G401.6 (cell line): Measurements from ENCODE around the gene ZCCHC7.
"Not testable (repeated sequence)": the region's sequence is repeated elsewhere in the genome, so short reads cannot be mapped to it uniquely, and the experiment has no call there.

ENCODE experiments used
- FAIRE-seq: peaks from 2 replicates; lab custom pipeline; 2012; peaks lifted over from hg19 to GRCh38; lab: Jason Lieb, UNC

ZCCHC7 gene

DNA sequence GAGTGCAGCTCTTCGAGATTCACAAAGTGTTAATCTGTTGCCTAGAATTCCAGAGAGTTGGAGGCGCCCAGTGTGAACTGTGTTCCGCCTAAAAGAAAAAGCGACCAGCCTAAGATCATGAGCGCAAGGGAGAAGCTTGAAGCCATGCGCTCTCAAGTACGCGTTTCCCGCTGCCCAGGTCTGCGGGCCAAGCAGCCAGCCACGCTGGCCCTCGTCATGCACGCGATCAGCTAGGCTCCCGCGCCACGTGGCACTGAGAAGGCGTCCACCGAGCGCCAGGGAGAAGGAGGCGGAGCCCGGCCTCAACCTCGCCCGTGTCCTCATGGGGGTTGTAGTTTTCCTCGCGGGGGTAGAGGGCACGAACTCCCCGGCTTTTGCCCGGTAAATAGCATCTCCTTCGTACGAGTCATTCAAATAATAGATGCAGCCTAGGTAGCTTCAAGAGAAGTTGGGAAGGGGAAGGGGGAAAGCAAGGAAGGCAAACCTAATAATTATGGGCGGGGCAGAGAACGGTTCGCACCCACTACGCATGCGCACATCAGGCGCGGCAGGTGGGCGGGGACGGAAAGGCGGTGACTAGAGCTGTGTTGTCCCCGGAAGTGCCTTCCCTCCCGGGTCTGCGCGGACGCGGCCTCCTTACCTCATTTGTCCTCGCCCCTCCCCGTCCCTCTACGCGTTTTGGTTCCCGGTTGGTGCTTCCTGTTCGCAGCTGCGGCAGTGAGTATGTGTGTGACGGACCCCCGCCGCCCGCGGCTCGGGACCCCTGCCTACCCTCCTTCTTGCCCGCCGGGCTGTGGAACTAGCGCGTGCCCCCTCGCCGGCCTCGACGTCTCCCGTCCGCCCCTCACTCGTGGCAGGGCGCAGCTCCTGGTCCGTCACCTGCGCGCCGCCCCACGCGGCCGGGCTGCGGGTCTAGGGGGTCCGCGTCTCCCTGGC, at the start of gene ZCCHC7:
ZCCHC7 (plus strand) TSS at position 668 of the 936 bp plus-strand sequence.
- peak; percentile 96 for FAIRE-seq

DNA sequence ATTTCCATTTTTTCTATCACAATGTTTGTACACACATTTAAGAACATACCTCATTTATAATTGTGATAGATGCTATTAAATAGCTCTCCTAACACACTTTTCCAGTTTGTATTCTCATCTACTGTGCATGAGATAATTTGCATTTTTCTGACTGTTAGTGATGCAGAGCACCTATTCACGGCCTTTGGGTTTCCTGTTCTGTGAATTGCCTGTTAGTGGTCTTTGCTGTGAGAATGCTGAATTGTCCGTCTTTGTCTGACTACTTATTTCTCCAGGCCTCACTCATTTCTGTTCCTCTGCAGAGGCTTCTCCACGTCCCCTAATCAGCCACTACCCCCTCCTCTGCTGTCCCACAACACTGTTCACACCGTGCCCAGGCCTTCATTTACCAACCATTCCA, 45.6 kb upstream of the ZCCHC7 start:
- FAIRE-seq = not testable (repeated sequence)

DNA sequence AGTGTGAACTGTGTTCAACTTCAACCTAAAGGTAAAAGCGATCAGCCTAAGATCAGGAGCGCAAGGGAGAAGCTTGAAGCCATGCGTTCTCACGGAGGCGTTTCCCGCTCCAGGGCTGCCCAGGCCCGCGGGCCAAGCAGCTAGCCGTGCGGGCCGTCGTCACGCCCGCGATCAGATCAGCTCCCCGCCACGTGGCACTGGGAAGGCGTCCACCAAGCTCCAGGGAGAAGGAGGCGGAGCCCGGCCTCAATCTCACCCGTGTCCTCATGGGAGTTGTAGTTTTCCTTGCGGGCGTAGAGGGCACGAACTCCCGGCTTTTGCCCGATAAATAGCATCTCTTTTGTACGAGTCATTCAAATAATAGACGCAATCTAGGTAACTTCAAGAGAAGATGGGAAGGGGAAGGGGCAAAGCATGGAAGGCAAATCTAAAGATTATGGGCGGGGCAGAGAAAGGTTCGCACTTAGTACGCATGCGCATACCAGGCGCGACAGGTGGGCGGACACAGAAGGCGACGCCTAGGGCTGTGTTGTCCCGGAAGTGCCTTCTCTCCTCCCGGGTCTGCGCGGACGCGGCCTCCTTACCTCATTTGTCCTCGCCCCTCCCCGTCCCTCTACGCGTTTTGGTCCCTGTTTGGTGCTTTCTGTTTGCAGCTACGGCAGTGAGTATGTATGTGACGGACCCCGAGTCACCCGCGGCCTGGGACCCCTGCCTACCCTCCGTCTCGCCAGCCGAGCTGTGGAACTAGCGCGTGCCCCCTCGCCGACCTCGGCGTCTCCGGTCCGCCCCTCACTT, 40.8 kb upstream of the ZCCHC7 start:
- FAIRE-seq = peak; percentile 88

DNA sequence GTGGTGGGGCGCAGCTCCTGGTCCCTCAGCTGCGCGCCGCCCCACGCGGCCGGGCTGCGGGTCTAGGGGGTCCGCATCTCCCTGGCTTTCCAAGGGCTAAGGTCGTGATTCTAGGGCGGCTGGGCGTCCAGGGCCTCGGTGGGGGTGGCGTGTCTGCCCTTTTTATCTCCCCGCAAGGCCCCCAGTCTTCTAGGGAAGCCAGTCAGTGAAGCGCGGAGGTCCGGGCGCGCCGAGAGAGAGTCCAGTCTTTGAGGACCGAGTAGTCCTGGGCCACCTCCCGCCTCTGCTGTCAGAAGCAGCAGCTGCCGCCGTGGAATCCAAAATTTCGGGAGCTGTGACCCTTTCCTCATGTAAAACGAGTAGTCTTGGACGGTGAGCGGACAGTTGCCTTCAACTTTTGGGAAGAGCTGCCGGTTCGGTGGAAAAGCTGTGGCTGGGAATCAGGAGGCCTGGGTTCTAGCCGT, 40.2 kb upstream of the ZCCHC7 start:
- not testable (repeated sequence) for FAIRE-seq

- not testable (repeated sequence) for FAIRE-seq
These were observed 38.9 kb upstream of the ZCCHC7 start for GRCh38 chr9:37081507-37081906.

GRCh38 chr9:37082214-37082765, 38.1 kb upstream of the ZCCHC7 start:
- FAIRE-seq = no peak

DNA sequence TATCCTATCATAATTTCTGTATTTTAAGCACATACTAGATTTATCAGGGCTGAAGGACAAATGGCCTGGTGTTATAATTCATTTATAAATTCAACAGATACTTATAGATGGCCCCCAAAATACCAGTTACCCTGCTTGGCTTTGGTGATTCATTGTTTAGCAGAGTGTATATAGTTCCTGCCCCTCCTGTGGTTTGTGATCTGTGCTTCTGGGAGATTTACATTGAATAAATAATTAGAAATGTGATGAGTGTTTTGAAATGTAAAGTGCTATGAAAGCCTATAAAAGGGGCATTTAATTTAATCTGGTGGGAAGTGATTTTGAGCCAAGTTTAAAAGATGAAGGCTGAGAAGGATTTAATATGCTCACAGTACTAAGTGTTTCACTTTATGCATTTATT, 36.7 kb upstream of the ZCCHC7 start:
- FAIRE-seq = no peak

GRCh38 chr9:37085233-37085632, 35.1 kb upstream of the ZCCHC7 start:
- no peak for FAIRE-seq

GRCh38 chr9:37092714-37093295, 27.6 kb upstream of the ZCCHC7 start:
- FAIRE-seq = not testable (repeated sequence)

- FAIRE-seq = no peak
These were observed 25.6 kb upstream of the ZCCHC7 start for GRCh38 chr9:37094751-37095150.

DNA sequence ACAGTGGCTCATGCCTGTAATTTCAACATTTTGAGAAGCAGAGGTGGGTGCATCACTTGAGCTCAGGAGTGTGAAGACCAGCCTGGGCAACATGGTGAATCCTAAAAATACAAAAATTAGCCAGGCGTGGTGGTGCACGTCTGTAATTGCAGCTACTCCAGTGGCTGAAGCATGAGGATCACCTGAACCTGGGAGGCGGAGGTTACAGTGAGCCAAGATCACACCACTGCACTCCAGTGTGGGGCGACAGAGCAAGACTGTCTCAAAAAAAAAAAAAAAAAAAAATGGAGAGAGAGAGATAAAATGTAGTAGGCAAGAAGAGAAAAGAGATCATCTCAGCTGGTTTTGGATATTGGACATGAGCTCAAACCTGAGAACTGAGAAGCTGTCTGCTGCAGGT, 23.7 kb upstream of the ZCCHC7 start:
- FAIRE-seq = no peak

DNA sequence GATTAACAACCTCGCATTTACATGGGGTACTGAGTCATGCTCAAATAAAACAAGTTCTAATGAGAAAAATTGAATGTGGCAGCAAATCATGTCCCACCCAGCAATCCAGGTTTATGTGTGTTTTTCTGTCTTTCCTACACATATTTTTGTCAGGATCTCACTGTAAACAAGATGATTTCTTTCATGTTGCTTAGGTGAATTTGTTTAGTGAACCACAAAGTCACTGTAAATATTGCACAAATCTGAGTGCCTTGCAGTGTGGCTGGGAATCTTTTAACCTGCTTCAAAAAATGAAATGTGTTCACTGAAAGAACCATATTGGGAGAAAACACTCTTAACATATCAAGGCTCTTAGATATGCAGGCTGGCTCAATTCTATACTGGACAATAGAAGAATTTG, 23.1 kb upstream of the ZCCHC7 start:
- FAIRE-seq = no peak

DNA sequence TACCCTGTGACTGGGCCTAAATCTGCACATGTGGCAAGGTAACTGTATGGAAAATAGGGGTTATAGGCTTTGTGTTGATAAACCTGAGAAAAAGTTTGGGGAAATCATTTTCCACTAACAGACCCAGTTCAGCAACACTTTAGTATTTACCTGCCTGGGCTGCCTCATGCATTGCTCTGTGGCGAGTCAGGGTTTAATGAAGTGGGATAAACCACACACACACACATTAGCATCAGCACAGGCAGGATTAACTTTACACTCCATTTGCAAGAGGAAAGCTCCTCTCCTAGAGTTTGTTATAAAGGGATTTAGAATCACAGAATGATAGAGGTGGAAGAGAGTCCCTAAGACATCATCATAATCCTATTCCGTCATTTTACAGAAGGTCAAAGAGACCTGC, 20.0 kb upstream of the ZCCHC7 start:
- FAIRE-seq = no peak

DNA sequence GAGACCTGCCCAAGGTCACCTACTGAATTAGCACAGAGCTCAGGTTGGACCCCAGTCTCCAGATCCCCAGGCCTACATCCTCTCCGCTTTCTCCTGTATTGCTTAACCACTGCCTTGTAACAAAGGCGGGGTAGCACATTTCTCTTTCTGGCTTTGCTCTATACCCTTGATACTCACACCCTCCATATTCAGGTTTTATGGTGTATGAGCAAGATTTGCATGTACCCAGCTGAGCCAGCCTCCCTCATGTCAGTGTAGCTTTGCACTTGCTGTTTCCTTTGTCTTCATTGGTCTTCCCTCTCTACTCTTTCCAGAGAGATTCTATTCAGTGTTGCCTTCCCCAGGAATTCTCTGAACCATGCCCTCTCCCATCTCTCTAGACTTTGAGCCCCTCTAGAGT, 19.6 kb upstream of the ZCCHC7 start:
- FAIRE-seq = no peak

DNA sequence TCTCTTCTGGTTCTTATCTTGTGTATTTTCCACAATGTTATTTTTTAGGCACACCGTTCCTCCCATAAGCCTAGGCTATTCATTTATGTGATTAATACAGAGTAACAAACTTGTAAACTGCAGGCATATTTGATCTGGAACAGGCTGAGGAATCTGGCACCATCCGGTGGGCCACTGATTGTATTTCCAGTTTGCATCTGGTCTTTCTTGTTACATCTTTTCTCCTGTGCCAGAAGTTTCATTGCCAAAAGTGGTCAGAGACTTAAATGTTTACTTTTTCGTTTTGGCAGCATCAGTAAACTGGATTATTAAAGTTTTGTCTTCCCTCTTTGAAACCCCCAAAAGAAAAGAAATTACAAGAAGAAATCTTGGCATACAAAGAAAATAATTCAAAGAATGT, 17.9 kb upstream of the ZCCHC7 start:
- FAIRE-seq = no peak

- no peak for FAIRE-seq
These were observed 16.0 kb upstream of the ZCCHC7 start for GRCh38 chr9:37104183-37104889.

DNA sequence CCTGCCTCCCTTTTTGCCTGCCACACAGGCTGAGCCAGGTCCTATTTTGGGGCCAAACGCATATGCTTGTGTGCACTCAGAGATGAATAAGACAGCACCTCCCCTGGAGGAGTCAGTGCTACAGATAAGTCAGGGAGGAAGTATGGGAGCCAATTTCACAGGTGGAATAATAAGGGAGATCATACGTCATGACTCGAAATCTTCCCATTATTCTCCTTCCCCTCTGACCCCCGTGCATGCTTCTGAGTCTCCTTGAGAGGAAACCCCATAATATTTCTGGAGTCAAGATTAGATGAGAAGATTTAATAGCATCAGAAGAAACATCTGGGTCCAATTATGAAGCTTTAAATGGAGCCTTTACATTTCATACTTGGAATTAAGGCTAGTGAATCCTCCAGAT, 15.1 kb upstream of the ZCCHC7 start:
- FAIRE-seq = no peak

DNA sequence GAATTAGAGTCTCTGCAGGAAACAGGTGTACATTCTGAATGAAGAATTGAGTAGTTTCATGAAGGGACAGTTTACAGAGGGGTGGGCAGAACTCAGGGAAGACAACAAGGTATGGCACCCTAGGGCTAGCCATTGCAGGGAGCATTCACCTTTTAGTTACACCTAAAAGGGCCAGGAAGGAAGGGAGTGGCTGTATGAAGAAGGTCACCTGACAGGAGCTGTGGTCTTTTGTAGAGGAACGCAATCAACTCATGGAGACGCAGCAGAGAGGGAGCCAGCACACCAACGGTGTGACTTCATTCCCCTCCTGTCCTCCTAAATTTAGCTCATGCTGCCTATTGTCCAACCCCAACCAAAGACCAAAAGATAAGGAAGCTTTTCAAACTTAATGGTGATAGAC, 12.7 kb upstream of the ZCCHC7 start:
- FAIRE-seq = no peak

DNA sequence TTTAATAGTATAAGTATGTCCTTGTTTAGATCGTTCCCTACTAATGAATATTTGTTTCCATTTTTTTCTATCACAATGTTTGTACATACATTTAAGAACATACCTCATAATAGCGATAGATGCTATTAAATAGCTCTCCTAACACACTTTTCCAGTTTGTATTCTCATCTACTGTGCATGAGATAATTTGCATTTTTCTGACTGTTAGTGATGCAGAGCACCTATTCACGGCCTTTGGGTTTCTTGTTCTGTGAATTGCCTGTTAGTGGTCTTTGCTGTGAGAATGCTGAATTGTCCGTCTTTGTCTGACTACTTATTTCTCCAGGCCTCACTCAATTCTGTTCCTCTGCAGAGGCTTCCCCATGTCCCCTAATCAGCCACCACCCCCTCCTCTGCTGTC, 5.9 kb upstream of the ZCCHC7 start:
- not testable (repeated sequence) for FAIRE-seq

GRCh38 chr9:37117956-37118355, 2.4 kb upstream of the ZCCHC7 start:
- no peak for FAIRE-seq

DNA sequence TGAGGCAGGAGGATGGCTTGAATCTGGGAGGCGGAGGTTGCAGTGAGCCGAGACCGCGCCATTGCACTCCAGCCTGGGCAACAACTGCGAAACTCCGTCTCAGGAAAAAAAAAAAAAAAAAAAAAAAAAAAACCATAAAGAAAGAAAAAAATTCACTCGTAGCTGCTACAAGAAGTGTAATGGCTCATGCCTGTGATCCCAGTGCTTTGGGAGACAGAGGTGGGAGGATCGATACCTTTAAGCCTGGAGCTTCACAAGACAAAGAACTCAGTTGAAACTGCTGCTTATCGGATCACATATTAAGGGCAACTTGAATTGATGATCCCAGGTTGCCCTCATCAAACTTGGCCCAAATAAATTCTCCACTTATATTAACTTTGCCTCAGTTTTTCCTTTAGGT, 1.0 kb upstream of the ZCCHC7 start:
- no peak for FAIRE-seq

DNA sequence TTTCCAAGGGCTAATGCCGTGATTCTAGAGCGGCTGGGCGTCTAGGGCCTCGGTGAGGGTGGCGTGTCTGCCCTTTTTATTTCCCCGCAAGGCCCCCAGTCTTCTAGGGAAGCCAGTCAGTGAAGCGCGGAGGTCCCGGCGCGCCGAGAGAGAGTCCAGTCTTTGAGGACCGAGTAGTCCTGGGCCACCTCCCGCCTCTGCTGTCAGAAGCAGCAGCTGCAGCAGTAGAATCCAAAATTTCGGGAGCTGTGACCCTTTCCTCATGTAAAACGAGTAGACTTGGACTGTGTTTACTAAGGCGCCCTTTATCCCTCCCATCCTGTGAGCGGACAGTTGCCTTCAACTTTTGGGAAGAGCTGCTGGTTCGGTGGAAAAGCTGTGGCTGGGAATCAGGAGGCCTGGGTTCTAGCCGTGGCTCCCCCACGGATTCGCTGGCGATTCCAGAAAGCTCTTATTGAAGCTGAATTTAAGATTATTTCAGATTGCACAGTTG, 515 bp downstream of the ZCCHC7 start:
- FAIRE-seq = not testable (repeated sequence)
